ENCODE results near the gene MPIG6B.
A peak's percentile ranks its signal among the peaks of the same experiment; 100 is the strongest.

Gene MPIG6B

GRCh38 chr6:31725502-31726350, 2.6 kb downstream of the MPIG6B start:
- Histone ChIP-seq H3K27ac (ENCODE audit: low read length) (no peak overlapping the region), H3K4me3 (ENCODE audit: low read depth in 1 of 2, low read length in 2 of 2) (no peak overlapping the region), H3K27me3 (ENCODE audit: low read depth, low read length) (no peaks in the 10 kb centered on the region), H3K4me1 (ENCODE audit: control insufficient read depth in 1 of 2, insufficient read depth in 2 of 2, low read length in 2 of 2) (peaks cover 0 to 18% of the 10 kb centered on the region in 2 donors), H3K36me3 (ENCODE audit: control insufficient read depth in 1 of 2, insufficient read depth in 2 of 2, low read length in 2 of 2) (peaks cover 2 to 21% of the 10 kb centered on the region in 2 donors), H3K9me3 (ENCODE audit: control insufficient read depth in 1 of 2, low read length in 2 of 2) (no peaks in the 10 kb centered on the region)

GRCh38 chr6:31727034-31727716, 4.0 kb downstream of the MPIG6B start:
- Histone ChIP-seq H3K9me3 (ENCODE audit: control insufficient read depth in 1 of 2, low read length in 2 of 2) (no peaks in the 10 kb centered on the region), H3K4me3 (ENCODE audit: low read depth in 1 of 2, low read length in 2 of 2) (no peak overlapping the region), H3K4me1 (ENCODE audit: control insufficient read depth in 1 of 2, insufficient read depth in 2 of 2, low read length in 2 of 2) (peaks cover 0 to 25% of the 10 kb centered on the region in 2 donors), H3K27ac (ENCODE audit: low read length) (peak overlapping the region; percentile 67), H3K36me3 (ENCODE audit: control insufficient read depth in 1 of 2, insufficient read depth in 2 of 2, low read length in 2 of 2) (peaks cover 16 to 32% of the 10 kb centered on the region in 2 donors), H3K27me3 (ENCODE audit: low read depth, low read length) (no peaks in the 10 kb centered on the region)

- H3K4me3 ChIP-seq (ENCODE audit: low read depth in 1 of 2, low read length in 2 of 2): peak overlapping the region; percentile 85 to 86
- no peaks in the 10 kb centered on the region for H3K9me3 ChIP-seq (ENCODE audit: control insufficient read depth in 1 of 2, low read length in 2 of 2)
- no peaks in the 10 kb centered on the region for H3K27me3 ChIP-seq (ENCODE audit: low read depth, low read length)
- H3K27ac ChIP-seq (ENCODE audit: low read length): peak overlapping the region; percentile 88
- H3K36me3 ChIP-seq (ENCODE audit: control insufficient read depth in 1 of 2, insufficient read depth in 2 of 2, low read length in 2 of 2): peaks cover 20 to 38% of the 10 kb centered on the region in 2 donors
- H3K4me1 ChIP-seq (ENCODE audit: control insufficient read depth in 1 of 2, insufficient read depth in 2 of 2, low read length in 2 of 2): peaks cover 0 to 29% of the 10 kb centered on the region in 2 donors
Observed at GRCh38 chr6:31727717-31728671, 4.8 kb downstream of the MPIG6B start.

- Histone ChIP-seq H3K27me3 (ENCODE audit: low read depth, low read length) (no peaks in the 10 kb centered on the region), H3K9me3 (ENCODE audit: control insufficient read depth in 1 of 2, low read length in 2 of 2) (no peaks in the 10 kb centered on the region), H3K36me3 (ENCODE audit: control insufficient read depth in 1 of 2, insufficient read depth in 2 of 2, low read length in 2 of 2) (peaks cover 29 to 47% of the 10 kb centered on the region in 2 donors), H3K4me3 (ENCODE audit: low read depth in 1 of 2, low read length in 2 of 2) (peak within 1 kb of the TSS; percentile 85 to 86), H3K4me1 (ENCODE audit: control insufficient read depth in 1 of 2, insufficient read depth in 2 of 2, low read length in 2 of 2) (peaks cover 0 to 39% of the 10 kb centered on the region in 2 donors), H3K27ac (ENCODE audit: low read length) (peak within 1 kb of the TSS; percentile 88)
Observed at GRCh38 chr6:31728767-31729514, 5.8 kb downstream of the MPIG6B start, which contains the start of gene DDAH2. Gene DDAH2, minus strand, starts transcription at chr6:31729299. Its CDS starts 138 bp downstream, at chr6:31729161.

- Histone ChIP-seq H3K4me1 (ENCODE audit: control insufficient read depth in 1 of 2, insufficient read depth in 2 of 2, low read length in 2 of 2) (peaks cover 4 to 45% of the 10 kb centered on the region in 2 donors), H3K36me3 (ENCODE audit: control insufficient read depth in 1 of 2, insufficient read depth in 2 of 2, low read length in 2 of 2) (peaks cover 35 to 53% of the 10 kb centered on the region in 2 donors), H3K27me3 (ENCODE audit: low read depth, low read length) (no peaks in the 10 kb centered on the region), H3K9me3 (ENCODE audit: control insufficient read depth in 1 of 2, low read length in 2 of 2) (no peaks in the 10 kb centered on the region), H3K4me3 (ENCODE audit: low read depth in 1 of 2, low read length in 2 of 2) (peak overlapping the region; percentile 85 to 86), H3K27ac (ENCODE audit: low read length) (peak overlapping the region; percentile 88)
Observed at GRCh38 chr6:31729515-31729978, 6.4 kb downstream of the MPIG6B start.

GRCh38 chr6:31729979-31730630, 6.9 kb downstream of the MPIG6B start:
- Histone ChIP-seq H3K27ac (ENCODE audit: low read length) (peak overlapping the region; percentile 88), H3K4me3 (ENCODE audit: low read depth in 1 of 2, low read length in 2 of 2) (peak overlapping the region; percentile 85 to 86), H3K36me3 (ENCODE audit: control insufficient read depth in 1 of 2, insufficient read depth in 2 of 2, low read length in 2 of 2) (peaks cover 35 to 56% of the 10 kb centered on the region in 2 donors), H3K4me1 (ENCODE audit: control insufficient read depth in 1 of 2, insufficient read depth in 2 of 2, low read length in 2 of 2) (peaks cover 4 to 47% of the 10 kb centered on the region in 2 donors), H3K9me3 (ENCODE audit: control insufficient read depth in 1 of 2, low read length in 2 of 2) (no peaks in the 10 kb centered on the region), H3K27me3 (ENCODE audit: low read depth, low read length) (no peaks in the 10 kb centered on the region)

- Histone ChIP-seq H3K4me1 (ENCODE audit: control insufficient read depth in 1 of 2, insufficient read depth in 2 of 2, low read length in 2 of 2) (peaks cover 4 to 47% of the 10 kb centered on the region in 2 donors), H3K27me3 (ENCODE audit: low read depth, low read length) (no peaks in the 10 kb centered on the region), H3K4me3 (ENCODE audit: low read depth in 1 of 2, low read length in 2 of 2) (peak overlapping the region; percentile 85 to 86), H3K9me3 (ENCODE audit: control insufficient read depth in 1 of 2, low read length in 2 of 2) (no peaks in the 10 kb centered on the region), H3K36me3 (ENCODE audit: control insufficient read depth in 1 of 2, insufficient read depth in 2 of 2, low read length in 2 of 2) (peaks cover 35 to 59% of the 10 kb centered on the region in 2 donors), H3K27ac (ENCODE audit: low read length) (peak overlapping the region; percentile 88)
Observed at GRCh38 chr6:31730631-31731086, 7.5 kb downstream of the MPIG6B start.

- H3K9me3 ChIP-seq (ENCODE audit: control insufficient read depth in 1 of 2, low read length in 2 of 2): no peaks in the 10 kb centered on the region
- no peak overlapping the region for H3K4me3 ChIP-seq (ENCODE audit: low read depth in 1 of 2, low read length in 2 of 2)
- no peak overlapping the region for H3K27ac ChIP-seq (ENCODE audit: low read length)
- H3K4me1 ChIP-seq (ENCODE audit: control insufficient read depth in 1 of 2, insufficient read depth in 2 of 2, low read length in 2 of 2): peaks cover 4 to 53% of the 10 kb centered on the region in 2 donors
- H3K36me3 ChIP-seq (ENCODE audit: control insufficient read depth in 1 of 2, insufficient read depth in 2 of 2, low read length in 2 of 2): peaks cover 35 to 53% of the 10 kb centered on the region in 2 donors
- no peaks in the 10 kb centered on the region for H3K27me3 ChIP-seq (ENCODE audit: low read depth, low read length)
Observed at GRCh38 chr6:31732029-31732428, 8.9 kb downstream of the MPIG6B start.

GRCh38 chr6:31733734-31734133, 10.6 kb downstream of the MPIG6B start:
- H3K27ac ChIP-seq (ENCODE audit: low read length): peak overlapping the region; percentile 100
- H3K36me3 ChIP-seq (ENCODE audit: control insufficient read depth in 1 of 2, insufficient read depth in 2 of 2, low read length in 2 of 2): peaks cover 35 to 47% of the 10 kb centered on the region in 2 donors
- peak overlapping the region; percentile 92 to 100 for H3K4me3 ChIP-seq (ENCODE audit: low read depth in 1 of 2, low read length in 2 of 2)
- H3K9me3 ChIP-seq (ENCODE audit: control insufficient read depth in 1 of 2, low read length in 2 of 2): no peaks in the 10 kb centered on the region
- peaks cover 4 to 44% of the 10 kb centered on the region in 2 donors for H3K4me1 ChIP-seq (ENCODE audit: control insufficient read depth in 1 of 2, insufficient read depth in 2 of 2, low read length in 2 of 2)
- H3K27me3 ChIP-seq (ENCODE audit: low read depth, low read length): no peaks in the 10 kb centered on the region

Measured in muscle layer of duodenum (tissue), 2 donors.